Stimulated activated CD4-positive, alpha-beta T cell treated with anti-CD3 and anti-CD28 coated beads, Interleukin-2, amount 100 ng/mL, for 48 hours (primary cell): Measurements from ENCODE around the gene C1orf35.

ENCODE experiments used
- DNase-seq, 2 donors: peaks; one replicate each; pipeline ENCODE4 v3.0.0-alpha.2; 2020

The C1orf35 gene

GRCh38 chr1:228109073-228109961 lies 6.2 kb upstream of the C1orf35 start, which contains the start of gene MRPL55:
Gene MRPL55, minus strand, starts transcription at chr1:228109299. Its CDS starts 1,039 bp downstream, at chr1:228108260.
- peak; percentile 99 to 100 for DNase-seq

GRCh38 chr1:228108742-228109072 lies 5.6 kb upstream of the C1orf35 start:
- DNase-seq = no peak

- DNase-seq = no peak
Measured at GRCh38 chr1:228108055-228108690, 5.0 kb upstream of the C1orf35 start.

GRCh38 chr1:228107636-228108035 lies 4.5 kb upstream of the C1orf35 start:
- no peak for DNase-seq

- DNase-seq = no peak
Measured at GRCh38 chr1:228106800-228107054, 3.6 kb upstream of the C1orf35 start.

- DNase-seq = no peak
Measured at GRCh38 chr1:228105996-228106799, 3.1 kb upstream of the C1orf35 start.

- DNase-seq = no peak
Measured at GRCh38 chr1:228105270-228105995, 2.3 kb upstream of the C1orf35 start.

- no peak for DNase-seq
Measured at GRCh38 chr1:228104526-228105269, 1.6 kb upstream of the C1orf35 start.

- peak in 1 of 2 donors; percentile 45 for DNase-seq
Measured at GRCh38 chr1:228101994-228102790, 933 bp downstream of the C1orf35 start.

GRCh38 chr1:228101614-228101993 lies 1.5 kb downstream of the C1orf35 start:
- no peak for DNase-seq

GRCh38 chr1:228100822-228101613 lies 2.1 kb downstream of the C1orf35 start:
- no peak for DNase-seq

GRCh38 chr1:228099331-228099732 lies 3.8 kb downstream of the C1orf35 start:
- no peak for DNase-seq

- DNase-seq = no peak
Measured at GRCh38 chr1:228098323-228098931, 4.7 kb downstream of the C1orf35 start.

- DNase-seq = no peak
Measured at GRCh38 chr1:228097333-228098081, 5.6 kb downstream of the C1orf35 start.

GRCh38 chr1:228096416-228097332 lies 6.5 kb downstream of the C1orf35 start:
- no peak for DNase-seq

GRCh38 chr1:228095938-228096337 lies 7.2 kb downstream of the C1orf35 start:
- no peak for DNase-seq

GRCh38 chr1:228095161-228095560 lies 8.0 kb downstream of the C1orf35 start:
- no peak for DNase-seq

- DNase-seq = no peak
Measured at GRCh38 chr1:228094432-228095016, 8.6 kb downstream of the C1orf35 start.
